ENCODE data around the gene FBXO44. TPM values are rescaled to one million over a fixed set of nuclear protein-coding genes. Genes with fewer than 3 reads are reported as not detected.

The FBXO44 gene
- total RNA-seq, 2 donors from 2014 or later, result 22.7 to 27.3 TPM

DNA sequence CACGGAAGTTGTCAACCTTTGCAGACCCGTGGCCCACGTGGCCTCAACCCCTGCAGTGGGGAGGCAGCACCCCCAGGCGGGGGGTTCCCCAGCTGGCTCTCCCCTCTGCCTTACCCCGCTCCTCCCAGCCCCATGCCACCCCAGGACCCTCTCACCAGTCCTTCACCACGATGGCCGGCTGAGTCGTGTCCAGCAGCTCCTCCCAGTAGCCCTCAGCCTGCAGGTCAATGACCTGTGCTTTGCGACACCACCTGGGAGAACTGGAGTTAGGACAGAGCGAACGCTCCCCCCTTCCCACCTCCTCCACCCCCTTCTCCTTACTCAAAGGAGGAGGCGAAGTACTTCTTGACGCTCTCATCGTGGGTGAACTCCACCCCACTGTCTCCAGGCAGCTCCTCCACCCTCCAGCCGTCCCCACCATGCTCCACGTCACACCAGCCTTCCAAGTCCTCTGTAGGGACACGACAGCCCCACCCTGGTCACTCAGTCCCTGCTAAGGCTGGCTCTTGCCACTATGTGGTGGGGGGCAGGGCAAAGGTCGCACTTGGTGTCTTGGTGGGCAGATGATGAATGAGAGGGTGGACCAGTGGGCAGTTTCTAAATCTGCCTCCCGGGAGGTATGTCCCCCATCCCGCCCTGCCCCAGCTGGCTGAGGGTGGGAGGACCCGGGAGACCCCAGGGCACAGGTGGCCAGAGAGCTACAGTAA is 4.9 kb upstream of the FBXO44 start:
- Mint-ChIP-seq H3K36me3 (no peaks in the 10 kb centered on the region), H3K27ac (no peak overlapping the region), H3K9me3 (no peaks in the 10 kb centered on the region)
- ATAC-seq (no peak), DNase-seq (ENCODE audit: low spot score in 2 of 2) (no peak)

DNA sequence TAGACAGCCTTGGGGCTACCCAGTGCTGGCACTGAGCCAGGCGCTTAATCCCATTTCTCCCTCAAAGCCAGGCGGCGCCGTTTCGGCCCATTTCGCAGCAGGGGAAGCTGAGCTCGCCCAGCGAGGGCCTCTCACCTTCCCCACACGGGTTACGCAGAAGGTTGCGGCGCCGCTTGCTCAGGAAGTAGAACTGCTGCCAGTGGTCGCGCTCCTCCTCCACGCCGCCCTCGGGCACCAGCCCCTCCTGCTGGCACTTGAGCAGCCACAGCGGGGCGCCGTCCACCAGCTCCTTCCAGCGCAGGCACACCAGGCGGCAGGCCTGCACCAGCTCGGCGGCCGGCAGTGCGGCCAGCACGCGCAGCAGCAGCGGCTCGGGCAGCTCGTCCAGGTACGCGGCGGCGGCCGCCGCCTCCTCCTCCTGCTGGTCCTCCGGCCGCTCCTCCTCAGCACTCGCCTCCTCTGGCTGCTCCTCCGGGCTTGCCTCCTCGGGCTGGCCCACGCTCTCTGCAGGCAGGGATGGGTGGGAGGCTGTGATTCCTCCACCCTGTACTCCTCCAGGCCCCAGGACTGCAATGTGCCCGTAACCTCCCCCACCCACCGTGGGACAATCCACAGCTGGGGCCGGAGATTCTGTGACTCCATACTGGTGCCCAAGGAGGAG is 4.2 kb upstream of the FBXO44 start:
- ATAC-seq, result peak; percentile 76
- H3K27ac Mint-ChIP-seq, result no peak overlapping the region
- no peaks in the 10 kb centered on the region for H3K9me3 Mint-ChIP-seq
- peak; percentile 79 to 81 for DNase-seq (ENCODE audit: low spot score in 2 of 2)
- no peaks in the 10 kb centered on the region for H3K36me3 Mint-ChIP-seq

DNA sequence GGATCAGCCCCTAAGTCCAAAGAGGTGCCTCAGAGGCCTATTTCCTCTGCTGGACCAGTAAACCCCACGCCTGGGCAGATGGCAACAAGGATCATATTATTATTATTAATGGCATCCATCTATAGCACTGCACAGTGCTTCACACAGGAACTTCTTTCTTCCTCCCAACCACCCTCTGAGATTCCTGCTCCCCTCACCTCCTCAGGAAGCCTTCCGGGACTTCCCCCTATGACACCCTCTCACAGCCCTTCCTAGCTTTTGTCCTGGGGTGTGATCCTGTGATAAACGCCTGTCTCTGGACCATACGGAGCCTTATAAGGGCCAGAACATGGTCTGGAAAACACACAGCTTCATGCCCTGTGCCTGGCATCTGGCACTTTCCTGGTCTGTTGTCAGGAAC is 3.7 kb upstream of the FBXO44 start:
- ATAC-seq (no peak), DNase-seq (ENCODE audit: low spot score in 2 of 2) (no peak)
- Mint-ChIP-seq H3K27ac (peak overlapping the region in 1 of 2 donors; percentile 52), H3K36me3 (no peaks in the 10 kb centered on the region), H3K9me3 (no peaks in the 10 kb centered on the region)

DNA sequence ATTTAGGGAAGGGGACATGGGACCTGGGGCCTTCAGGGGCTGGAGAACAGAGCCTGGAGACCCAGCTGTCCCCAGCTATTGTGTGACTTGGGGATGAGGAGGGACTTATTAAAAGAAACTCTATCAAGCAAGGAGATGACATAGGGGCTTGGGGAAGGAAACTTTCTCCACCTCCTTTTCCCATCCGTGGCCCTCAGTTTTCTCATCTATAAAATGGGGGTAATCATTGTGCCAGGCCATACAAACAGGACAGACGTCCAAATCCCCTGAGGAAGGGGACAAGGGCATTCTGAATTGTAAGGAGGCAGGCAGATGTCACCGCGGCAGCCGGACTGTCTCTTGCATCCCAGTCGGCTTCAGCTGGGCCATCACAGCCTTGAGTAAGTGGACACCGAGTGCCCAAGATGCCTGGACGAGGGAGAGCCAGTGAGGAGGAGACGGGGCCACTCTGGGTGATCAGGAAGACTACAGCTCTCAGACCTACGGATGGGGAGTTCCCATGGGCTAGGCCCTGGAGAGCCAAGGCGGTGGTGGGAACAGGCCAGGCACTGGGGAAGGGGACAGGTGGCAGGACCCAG is 2.4 kb upstream of the FBXO44 start:
- H3K36me3 Mint-ChIP-seq, result no peaks in the 10 kb centered on the region
- ATAC-seq, result no peak

DNA sequence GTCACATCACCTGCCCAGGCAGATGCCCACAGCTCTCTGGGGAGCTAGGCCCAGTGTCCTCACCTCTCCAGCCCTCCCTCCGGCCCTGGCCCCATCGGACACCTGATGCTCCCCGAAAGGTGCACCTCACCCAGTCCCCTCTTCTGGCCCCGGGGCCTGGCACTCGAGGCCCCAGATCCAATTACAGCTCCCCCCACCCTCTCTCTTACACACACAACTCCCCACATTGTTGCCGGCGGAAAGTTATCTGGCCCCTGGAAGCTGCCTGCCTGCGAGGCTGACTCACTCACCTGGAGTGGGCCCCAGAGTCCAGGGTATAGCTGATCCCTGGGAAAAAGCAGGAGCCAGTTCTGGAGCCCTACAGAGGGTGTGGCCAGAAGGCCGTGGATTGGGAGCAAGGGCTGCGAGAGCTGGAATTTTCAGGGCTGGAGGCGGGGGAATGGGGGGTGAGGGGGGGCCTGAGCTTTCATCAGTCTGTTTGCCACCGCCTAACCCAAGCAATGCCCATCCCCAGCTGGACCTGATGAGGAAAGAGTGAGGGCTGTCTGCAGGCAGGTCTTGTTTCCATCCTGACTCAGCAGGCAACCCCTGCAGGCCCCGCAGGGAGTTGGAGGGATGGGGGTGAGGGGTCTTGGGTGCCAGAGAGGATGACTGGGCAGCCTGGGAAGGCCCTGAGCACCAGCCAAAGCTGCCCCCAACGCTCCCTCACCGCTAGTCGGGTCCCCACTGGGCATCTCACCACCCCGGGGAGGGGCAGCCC is 1.4 kb upstream of the FBXO44 start:
- DNase-seq (ENCODE audit: low spot score in 2 of 2) (no peak), ATAC-seq (no peak)
- Mint-ChIP-seq H3K9me3 (no peaks in the 10 kb centered on the region), H3K27ac (no peak overlapping the region), H3K36me3 (no peaks in the 10 kb centered on the region)

More for the DNA sequence above, 2.4 kb upstream of the FBXO44 start:
- no peak for DNase-seq (ENCODE audit: low spot score in 2 of 2)
- no peaks in the 10 kb centered on the region for H3K9me3 Mint-ChIP-seq
- no peak overlapping the region for H3K27ac Mint-ChIP-seq

DNA sequence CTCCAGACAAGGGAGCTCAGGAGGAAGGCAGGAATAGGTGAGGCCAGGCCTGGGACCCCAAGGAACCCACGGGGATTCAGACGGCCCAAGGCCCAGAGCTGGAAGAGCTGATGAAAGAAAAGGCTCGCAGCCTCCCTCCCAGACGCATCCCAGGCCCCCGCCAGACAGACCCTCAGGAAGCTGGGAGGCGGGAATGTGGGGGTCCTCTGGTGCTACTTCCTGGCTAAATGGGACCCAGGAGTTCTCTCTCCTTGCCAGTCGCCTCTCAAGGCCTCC is 878 bp upstream of the FBXO44 start:
- no peaks in the 10 kb centered on the region for H3K9me3 Mint-ChIP-seq
- no peak overlapping the region for H3K27ac Mint-ChIP-seq
- ATAC-seq, result no peak
- no peaks in the 10 kb centered on the region for H3K36me3 Mint-ChIP-seq
- DNase-seq (ENCODE audit: low spot score in 2 of 2), result no peak

DNA sequence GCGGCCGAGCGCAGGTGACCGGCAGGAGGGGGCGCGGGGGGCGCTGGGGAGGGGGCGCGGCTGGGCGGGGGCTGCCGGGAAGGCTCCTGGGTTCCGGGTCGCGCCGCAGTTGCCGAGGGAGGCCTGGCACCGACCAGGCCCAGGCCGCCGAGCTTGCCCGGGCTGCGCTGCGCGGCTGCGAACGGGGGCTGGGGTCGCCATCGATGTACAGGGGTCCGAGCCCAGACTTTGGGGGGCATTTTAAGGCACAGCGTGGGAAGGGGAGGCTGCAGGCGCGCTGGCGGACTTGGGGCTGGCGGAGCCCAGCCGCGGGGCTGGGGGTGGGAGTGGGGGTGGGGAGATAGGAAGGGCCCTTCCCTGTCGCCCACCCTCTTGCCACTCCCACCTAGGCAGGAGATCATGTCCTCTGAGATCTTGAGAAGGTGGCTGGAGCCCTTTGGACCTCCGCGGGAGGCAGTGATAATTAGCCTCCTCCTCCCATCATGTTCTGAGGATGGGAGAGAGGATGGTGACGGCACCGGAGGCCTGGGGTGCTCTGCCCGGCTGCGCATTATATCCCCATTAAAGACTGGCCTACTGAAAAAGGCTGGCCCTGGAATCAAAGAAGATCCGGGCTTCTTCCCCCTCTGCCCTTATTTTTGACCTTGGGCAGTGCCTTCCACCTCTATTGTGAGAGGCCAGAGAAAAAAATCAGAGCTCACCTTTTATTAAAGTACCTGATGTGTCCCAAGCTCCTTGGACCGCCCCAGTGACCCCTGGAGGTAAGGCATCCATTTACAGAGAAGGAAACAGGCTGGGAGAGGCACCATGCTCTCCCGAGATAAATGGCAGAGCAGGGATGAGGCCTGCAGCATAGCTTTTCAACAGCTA is 497 bp downstream of the FBXO44 start:
- Mint-ChIP-seq H3K9me3 (no peaks in the 10 kb centered on the region), H3K36me3 (no peaks in the 10 kb centered on the region), H3K27ac (peak overlapping the region; percentile 41 to 68)
- ATAC-seq, result peak; percentile 30 to 38
- DNase-seq (ENCODE audit: low spot score in 2 of 2), result no peak

DNA sequence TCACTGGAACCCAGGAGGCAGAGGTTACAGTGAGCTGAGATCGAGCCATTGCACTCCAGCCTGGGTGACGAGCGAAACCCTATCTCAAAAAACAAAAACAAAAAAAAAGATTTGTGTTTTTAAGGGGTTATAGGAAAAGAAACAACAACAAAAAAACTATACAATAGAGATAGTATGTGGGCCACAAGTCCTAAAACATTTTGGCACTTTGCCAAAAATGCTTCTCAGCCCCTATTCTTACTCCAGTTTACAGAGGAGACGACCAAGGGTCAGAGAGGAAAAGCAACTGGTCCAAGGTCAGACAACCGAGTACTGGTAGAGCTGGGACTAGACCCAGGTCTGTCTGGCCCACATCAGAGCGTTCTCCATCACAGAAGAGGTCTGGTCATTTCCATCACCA is 3.0 kb downstream of the FBXO44 start:
- H3K27ac Mint-ChIP-seq, result no peak overlapping the region
- H3K36me3 Mint-ChIP-seq, result no peaks in the 10 kb centered on the region
- ATAC-seq, result no peak
- H3K9me3 Mint-ChIP-seq, result no peaks in the 10 kb centered on the region
- DNase-seq (ENCODE audit: low spot score in 2 of 2), result no peak

DNA sequence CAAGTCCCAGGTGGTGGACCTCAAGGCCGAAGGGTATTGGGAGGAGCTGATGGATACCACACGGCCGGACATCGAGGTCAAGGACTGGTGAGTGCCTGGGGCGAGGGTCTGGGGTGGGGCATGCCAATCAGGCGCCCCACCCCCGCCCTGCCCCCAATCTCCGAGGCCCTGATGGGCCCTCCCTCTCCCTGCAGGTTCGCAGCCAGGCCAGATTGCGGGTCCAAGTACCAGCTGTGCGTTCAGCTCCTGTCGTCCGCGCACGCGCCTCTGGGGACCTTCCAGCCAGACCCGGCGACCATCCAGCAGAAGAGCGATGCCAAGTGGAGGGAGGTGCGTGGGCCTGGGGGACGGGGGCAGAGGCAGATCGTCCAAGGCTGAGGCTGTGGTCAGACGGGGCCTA is 3.9 kb downstream of the FBXO44 start:
- H3K9me3 Mint-ChIP-seq, result no peaks in the 10 kb centered on the region
- no peaks in the 10 kb centered on the region for H3K36me3 Mint-ChIP-seq
- peak overlapping the region in 1 of 2 donors; percentile 22 for H3K27ac Mint-ChIP-seq
- ATAC-seq (no peak), DNase-seq (ENCODE audit: low spot score in 2 of 2) (no peak)

DNA sequence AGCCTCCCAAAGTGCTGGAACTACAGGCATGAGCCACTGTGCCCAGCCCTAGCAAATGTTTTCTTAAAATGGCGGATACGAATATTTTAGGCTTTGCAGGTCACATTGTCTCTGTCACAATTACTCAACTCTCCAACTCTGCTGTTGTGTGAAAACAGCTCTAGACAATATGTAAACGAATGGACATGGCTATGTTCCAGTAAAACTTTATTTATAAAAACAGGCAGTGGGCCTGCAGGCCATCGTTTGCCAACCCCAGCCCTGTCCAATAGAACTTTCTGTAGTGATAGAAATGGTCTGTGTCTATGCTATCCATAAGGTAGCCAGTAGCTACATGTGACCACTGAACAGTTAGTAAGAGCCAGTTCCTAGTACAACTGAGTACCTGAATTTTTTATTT is 5.1 kb downstream of the FBXO44 start:
- DNase-seq (ENCODE audit: low spot score in 2 of 2) (no peak), ATAC-seq (no peak)
- Mint-ChIP-seq H3K9me3 (no peaks in the 10 kb centered on the region), H3K27ac (no peak overlapping the region), H3K36me3 (no peaks in the 10 kb centered on the region)

DNA sequence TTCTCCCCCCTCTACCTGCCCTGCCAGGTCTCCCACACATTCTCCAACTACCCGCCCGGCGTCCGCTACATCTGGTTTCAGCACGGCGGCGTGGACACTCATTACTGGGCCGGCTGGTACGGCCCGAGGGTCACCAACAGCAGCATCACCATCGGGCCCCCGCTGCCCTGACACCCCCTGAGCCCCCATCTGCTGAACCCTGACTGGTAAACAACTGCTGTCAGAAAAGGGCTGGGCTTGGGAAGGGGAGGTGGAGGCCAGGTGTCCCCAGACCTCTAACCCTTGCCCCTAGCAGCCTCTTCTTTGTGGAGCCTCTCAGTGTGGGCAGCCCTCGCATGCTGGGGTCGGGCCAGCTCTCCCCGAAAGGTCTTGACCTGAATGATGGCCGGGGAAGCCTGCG is 6.4 kb downstream of the FBXO44 start:
- DNase-seq (ENCODE audit: low spot score in 2 of 2) (no peak), ATAC-seq (no peak)
- Mint-ChIP-seq H3K36me3 (no peaks in the 10 kb centered on the region), H3K9me3 (no peaks in the 10 kb centered on the region), H3K27ac (no peak overlapping the region)

DNA sequence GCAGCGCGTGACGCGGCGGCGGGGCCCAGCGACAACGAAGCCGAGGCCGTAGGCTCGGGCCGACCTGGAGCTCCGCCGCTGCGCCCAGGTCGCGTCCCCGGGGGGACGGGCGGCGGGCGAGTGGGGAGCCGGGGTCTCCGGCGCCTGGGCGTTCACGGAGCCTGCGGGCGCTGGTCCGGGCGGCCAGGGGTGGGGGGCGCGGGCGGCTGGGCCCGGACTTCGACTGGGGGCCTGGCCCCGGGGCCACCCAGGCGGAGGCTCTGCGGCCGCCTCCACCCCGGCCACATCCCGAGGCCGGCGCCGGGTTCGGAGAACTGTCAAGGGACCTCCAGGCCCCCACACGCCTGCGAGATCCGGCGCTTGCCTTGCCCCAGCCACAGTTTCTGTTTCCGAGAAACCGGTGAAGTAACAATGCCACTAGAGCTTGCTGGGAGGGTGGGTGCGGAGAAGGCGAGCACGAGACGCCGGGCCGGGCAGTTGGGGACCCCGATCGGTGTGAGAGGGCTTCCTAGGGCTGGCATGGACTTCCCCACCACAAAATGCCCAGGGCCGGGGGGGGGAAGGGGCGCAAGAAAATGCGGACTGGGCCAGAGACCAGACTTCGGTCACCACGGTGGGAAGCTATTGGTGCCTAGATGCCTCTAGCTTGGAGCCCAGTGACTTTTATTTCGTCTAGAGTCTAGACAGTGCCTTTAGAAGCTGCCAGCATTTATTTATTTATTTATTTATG is 9.8 kb downstream of the FBXO44 start:
- H3K27ac Mint-ChIP-seq, result peak overlapping the region in 1 of 2 donors; percentile 77
- H3K9me3 Mint-ChIP-seq, result no peaks in the 10 kb centered on the region
- peak in 1 of 2 donors; percentile 39 for DNase-seq (ENCODE audit: low spot score in 2 of 2)
- ATAC-seq, result peak; percentile 46 to 68
- H3K36me3 Mint-ChIP-seq, result peaks cover 0 to 6% of the 10 kb centered on the region in 2 donors

DNA sequence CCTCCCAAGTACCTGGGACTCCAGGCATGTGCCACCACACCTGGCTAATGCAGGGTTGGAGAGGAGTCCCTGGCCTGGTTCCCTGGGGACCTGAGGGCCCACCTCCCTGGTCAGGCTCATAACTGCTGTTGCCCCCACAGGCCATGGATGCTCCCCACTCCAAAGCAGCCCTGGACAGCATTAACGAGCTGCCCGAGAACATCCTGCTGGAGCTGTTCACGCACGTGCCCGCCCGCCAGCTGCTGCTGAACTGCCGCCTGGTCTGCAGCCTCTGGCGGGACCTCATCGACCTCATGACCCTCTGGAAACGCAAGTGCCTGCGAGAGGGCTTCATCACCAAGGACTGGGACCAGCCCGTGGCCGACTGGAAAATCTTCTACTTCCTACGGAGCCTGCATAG is 13.8 kb downstream of the FBXO44 start:
- no peaks in the 10 kb centered on the region for H3K9me3 Mint-ChIP-seq
- H3K27ac Mint-ChIP-seq, result no peak overlapping the region
- ATAC-seq (no peak), DNase-seq (ENCODE audit: low spot score in 2 of 2) (no peak)
- H3K36me3 Mint-ChIP-seq, result peaks cover 0 to 6% of the 10 kb centered on the region in 2 donors

DNA sequence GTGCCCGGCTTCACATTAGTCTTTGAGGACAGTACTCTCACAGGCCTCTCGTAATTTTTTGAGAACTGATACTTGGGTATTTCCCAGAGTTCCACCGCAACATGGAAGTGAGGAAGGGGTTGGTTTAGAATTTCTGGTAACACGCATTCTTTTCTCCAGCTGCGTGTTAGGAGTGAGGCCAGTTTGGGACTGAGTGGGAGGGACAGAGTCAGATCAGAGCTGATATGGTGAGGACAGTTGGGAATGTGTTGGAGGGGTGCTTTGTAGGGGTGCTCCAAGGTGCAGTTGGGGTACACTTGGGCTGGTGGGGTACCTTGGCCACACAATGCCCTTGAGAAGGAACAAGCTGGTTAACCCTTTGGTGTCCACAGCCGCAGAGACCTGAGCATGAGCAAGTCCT is 16.1 kb downstream of the FBXO44 start:
- ATAC-seq (no peak), DNase-seq (ENCODE audit: low spot score in 2 of 2) (no peak)
- Mint-ChIP-seq H3K36me3 (peaks cover 0 to 6% of the 10 kb centered on the region in 2 donors), H3K27ac (no peak overlapping the region), H3K9me3 (no peaks in the 10 kb centered on the region)

DNA sequence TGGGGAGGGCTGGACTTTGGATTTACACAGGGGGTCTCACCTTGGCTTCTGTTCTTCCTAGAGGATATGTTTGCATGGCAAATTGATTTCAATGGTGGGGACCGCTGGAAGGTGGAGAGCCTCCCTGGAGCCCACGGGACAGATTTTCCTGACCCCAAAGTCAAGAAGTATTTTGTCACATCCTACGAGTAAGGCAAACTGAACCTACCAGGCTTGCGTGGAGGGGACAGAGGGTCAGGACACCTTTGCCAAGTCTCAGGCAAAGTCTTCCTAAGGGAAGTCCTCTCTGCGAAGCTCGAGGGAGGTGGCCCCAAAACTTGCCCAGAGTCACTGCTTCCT is 16.5 kb downstream of the FBXO44 start:
- no peak for DNase-seq (ENCODE audit: low spot score in 2 of 2)
- Mint-ChIP-seq H3K27ac (no peak overlapping the region), H3K36me3 (peaks cover 0 to 6% of the 10 kb centered on the region in 2 donors), H3K9me3 (no peaks in the 10 kb centered on the region)
- no peak for ATAC-seq
